Measurements from ENCODE around the gene CC2D2A.
"Not testable (repeated sequence)": the region's sequence is repeated elsewhere in the genome, so short reads cannot be mapped to it uniquely, and the experiment has no call there.

CC2D2A gene

GRCh38 chr4:15610855-15611254 lies 141.2 kb downstream of the CC2D2A start:
- no peak for DNase-seq (ENCODE audit: low spot score)
- Histone ChIP-seq H3K4me3 (no peak overlapping the region), H3K27ac (no peak overlapping the region)
- TF ChIP-seq, protein P1, sequence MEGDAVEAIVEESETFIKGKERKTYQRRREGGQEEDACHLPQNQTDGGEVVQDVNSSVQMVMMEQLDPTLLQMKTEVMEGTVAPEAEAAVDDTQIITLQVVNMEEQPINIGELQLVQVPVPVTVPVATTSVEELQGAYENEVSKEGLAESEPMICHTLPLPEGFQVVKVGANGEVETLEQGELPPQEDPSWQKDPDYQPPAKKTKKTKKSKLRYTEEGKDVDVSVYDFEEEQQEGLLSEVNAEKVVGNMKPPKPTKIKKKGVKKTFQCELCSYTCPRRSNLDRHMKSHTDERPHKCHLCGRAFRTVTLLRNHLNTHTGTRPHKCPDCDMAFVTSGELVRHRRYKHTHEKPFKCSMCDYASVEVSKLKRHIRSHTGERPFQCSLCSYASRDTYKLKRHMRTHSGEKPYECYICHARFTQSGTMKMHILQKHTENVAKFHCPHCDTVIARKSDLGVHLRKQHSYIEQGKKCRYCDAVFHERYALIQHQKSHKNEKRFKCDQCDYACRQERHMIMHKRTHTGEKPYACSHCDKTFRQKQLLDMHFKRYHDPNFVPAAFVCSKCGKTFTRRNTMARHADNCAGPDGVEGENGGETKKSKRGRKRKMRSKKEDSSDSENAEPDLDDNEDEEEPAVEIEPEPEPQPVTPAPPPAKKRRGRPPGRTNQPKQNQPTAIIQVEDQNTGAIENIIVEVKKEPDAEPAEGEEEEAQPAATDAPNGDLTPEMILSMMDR (IDR thresholded peaks at IDR 0.05): no peak

DNA sequence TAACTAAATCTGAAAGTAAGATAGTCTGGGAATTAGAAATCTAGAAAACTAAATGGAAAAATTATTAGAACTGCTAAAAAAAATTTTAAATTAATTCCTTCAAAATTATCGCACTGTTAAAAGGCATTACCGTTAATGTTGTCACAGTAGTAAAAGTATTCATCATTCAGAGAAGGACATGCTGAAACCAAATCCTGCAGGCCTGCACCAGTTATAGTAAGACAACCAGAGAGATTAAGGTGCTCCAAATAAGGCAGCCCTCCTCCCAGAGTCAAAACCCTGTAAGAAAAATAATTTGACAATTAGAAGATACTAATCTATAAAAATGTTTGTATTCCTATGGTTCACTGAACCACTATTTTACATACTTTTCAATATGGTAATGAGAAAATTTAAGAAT lies 142.5 kb downstream of the CC2D2A start:
- Histone ChIP-seq H3K27ac (no peak overlapping the region), H3K4me3 (no peak overlapping the region)
- no peak for DNase-seq (ENCODE audit: low spot score)
- TF ChIP-seq, protein P1 (IDR thresholded peaks at IDR 0.05): no peak

- H3K27ac ChIP-seq; DNase-seq (ENCODE audit: low spot score); H3K4me3 ChIP-seq: not testable (repeated sequence)
Observed at GRCh38 chr4:15614891-15615290, 145.2 kb downstream of the CC2D2A start.

GRCh38 chr4:15617407-15617806 lies 147.7 kb downstream of the CC2D2A start:
- DNase-seq (ENCODE audit: low spot score); H3K27ac ChIP-seq; H3K4me3 ChIP-seq: not testable (repeated sequence)

- no peak for DNase-seq (ENCODE audit: low spot score)
- TF ChIP-seq, protein P1 (IDR thresholded peaks at IDR 0.05): no peak
- Histone ChIP-seq H3K4me3 (no peak overlapping the region), H3K27ac (no peak overlapping the region)
Observed at GRCh38 chr4:15636818-15637217, 167.1 kb downstream of the CC2D2A start.

- no peak for DNase-seq (ENCODE audit: low spot score)
- TF ChIP-seq, protein P1 (IDR thresholded peaks at IDR 0.05): no peak
- H3K4me3 ChIP-seq: no peak overlapping the region
- H3K27ac ChIP-seq: no peak overlapping the region
Observed at GRCh38 chr4:15638418-15638817, 168.7 kb downstream of the CC2D2A start.

DNA sequence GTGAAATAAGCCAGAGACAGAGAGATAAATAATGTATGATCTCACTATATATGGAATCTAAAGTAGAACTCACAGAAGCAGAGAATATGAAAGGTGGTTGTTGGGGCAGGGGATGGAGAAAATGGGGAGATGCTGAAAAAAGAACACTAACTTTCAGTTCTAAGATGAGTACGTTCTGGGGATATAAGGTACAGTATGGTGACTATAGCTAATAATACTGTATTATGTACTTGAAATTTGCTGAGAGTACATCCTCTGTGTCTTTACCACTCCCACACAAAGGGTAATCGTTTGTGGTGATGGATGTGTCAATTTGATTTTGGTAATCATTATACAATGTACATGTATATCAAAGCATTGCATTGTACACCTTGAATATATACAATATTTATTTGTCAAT lies 178.9 kb downstream of the CC2D2A start:
- Histone ChIP-seq H3K4me3 (no peak overlapping the region), H3K27ac (no peak overlapping the region)
- no peak for DNase-seq (ENCODE audit: low spot score)
- TF ChIP-seq, protein P1 (IDR thresholded peaks at IDR 0.05): no peak

DNA sequence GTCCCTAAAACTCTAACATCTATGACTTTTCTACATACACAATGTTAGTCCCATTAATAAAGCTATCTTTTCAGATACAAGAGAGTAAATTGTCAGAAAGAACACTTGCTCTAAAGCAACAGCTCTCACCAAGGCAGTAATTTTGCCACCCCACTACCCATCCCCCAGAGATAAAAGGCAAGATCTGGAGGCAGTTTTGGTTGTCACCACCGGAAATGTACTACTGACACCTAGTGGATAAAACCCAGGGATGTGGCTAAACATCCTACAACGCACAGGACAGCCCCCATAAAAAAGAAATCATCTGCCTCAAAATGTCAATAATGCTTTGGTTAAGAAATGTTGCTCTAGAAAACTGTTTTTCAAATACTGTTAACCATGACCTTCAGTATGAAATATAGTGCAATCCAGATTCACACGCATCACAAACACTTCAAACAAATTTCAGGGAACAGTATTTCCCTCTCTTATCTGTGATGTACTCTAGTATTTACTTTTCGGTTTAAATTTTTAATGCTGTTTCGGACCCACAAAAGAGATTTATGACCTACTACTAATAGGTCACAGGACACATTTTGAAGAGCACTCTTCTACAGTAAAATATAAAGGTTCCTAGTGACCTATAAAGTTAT lies 180.3 kb downstream of the CC2D2A start:
- Histone ChIP-seq H3K27ac (peak overlapping the region; percentile 25 to 62), H3K4me3 (peak overlapping the region; percentile 7)
- TF ChIP-seq, protein P1 (IDR thresholded peaks at IDR 0.05): peak; percentile 44
- no peak for DNase-seq (ENCODE audit: low spot score)
